Mammary epithelial cell (primary cell): ENCODE data around the gene NSG1.

Experiments
- CTCF ChIP-seq, 2 donors: IDR thresholded peaks in 1 of 2; conservative IDR thresholded peaks in 1 of 2; 2 replicates each; pipeline ENCODE4 v1.5.1; 2011 to 2012; ENCODE audit warnings: inconsistent platforms in 2 of 2, low read length in 2 of 2, mild to moderate bottlenecking in 2 of 2, control low read depth in 1 of 2, low read depth in 1 of 2; ENCODE audit not compliant: insufficient read depth in 1 of 2; ENCODE audit errors: extremely low read depth in 1 of 2
- EZH2 ChIP-seq: IDR thresholded peaks from 2 replicates; pipeline ENCODE4 v1.6.1; 2012; ENCODE audit warnings: low read length, inconsistent platforms, borderline replicate concordance

- TF ChIP-seq CTCF (conservative IDR thresholded peaks at IDR 0.05 in 1 of 2, IDR thresholded peaks at IDR 0.05 in 1 of 2; ENCODE audit: extremely low read depth in 1 of 2, insufficient read depth in 1 of 2, low read depth in 1 of 2, low read length in 2 of 2): no peak
- no peak for TF ChIP-seq EZH2
Measured at GRCh38 chr4:4347585-4347984, 39.3 kb upstream of the NSG1 start.
